IMR-90 (cell line): Measurements from ENCODE around the gene TCF7L1. TPM values are rescaled to one million over a fixed set of nuclear protein-coding genes. Genes with fewer than 3 reads are reported as not detected.

Source experiments
- POLR2A ChIP-seq: IDR thresholded peaks from 2 replicates; pipeline ENCODE4 v1.6.1; 2012; ENCODE audit warnings: mild to moderate bottlenecking, low read depth, low read length
- RAD21 ChIP-seq: IDR thresholded peaks from 2 replicates; pipeline ENCODE4 v1.6.1; 2012; ENCODE audit warnings: low read length, improper control_type of control experiment
- RCOR1 ChIP-seq: IDR thresholded peaks from 2 replicates; pipeline ENCODE4 v1.6.1; 2012; ENCODE audit warnings: mild to moderate bottlenecking, low read length, improper control_type of control experiment; ENCODE audit not compliant: insufficient replicate concordance
- RFX5 ChIP-seq: IDR thresholded peaks from 2 replicates; pipeline ENCODE4 v1.8.0; 2012; ENCODE audit warnings: low read depth, mild to moderate bottlenecking, low read length, moderate library complexity
- polyA plus RNA-seq, 3 experiments: library from polyadenylated mRNA; depleted of rRNA; stranded (reverse); fragments of >200 nt; gene quantifications; 2 replicates each; pipeline ENCODE4 v1.2.3, GENCODE V29; 2012; ENCODE audit warnings: low replicate concordance in 1 of 3
- total RNA-seq: library from RNA; depleted of rRNA; stranded (reverse); fragments of >200 nt; gene quantifications from 2 replicates; pipeline ENCODE4 v1.2.3, GENCODE V29; 2012
- TF ChIP-seq, protein P1 (sequence below): fragments of 150-350 bp; IDR thresholded peaks from 2 replicates; pipeline ENCODE4 v1.6.1; 2017; ENCODE audit warnings: mild to moderate bottlenecking, antibody characterized with exemption, low read length, low read depth
- TF ChIP-seq, protein P2 (sequence below): fragments of 150-350 bp; IDR thresholded peaks from 2 replicates; pipeline ENCODE4 v1.6.1; 2016; ENCODE audit warnings: low read depth, mild to moderate bottlenecking, low read length, moderate library complexity, borderline replicate concordance

TCF7L1 gene
- total and polyA plus RNA-seq, 2 of the 4 experiments (the other 2 are of a cell fraction), result 0.72 to 11.1 TPM

DNA sequence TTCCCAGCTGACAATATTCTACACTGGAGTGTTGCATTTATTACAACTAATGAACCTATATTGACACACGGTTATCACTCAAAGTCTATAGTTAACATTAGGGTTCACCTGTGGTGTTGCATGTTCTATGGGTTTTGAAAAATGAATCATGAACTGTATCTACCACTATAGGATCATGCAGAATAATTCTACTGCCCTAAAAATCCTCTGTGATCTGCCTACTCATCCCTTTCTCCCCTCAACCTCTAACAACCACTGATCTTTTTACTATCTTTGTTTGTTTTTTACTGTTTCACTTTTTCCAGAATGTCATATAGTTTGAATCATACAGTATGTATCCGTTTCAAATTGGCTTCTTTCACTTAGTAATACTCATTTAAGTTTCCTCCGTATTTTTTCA is 47.6 kb upstream of the TCF7L1 start (continued):
- TF ChIP-seq, protein P1, sequence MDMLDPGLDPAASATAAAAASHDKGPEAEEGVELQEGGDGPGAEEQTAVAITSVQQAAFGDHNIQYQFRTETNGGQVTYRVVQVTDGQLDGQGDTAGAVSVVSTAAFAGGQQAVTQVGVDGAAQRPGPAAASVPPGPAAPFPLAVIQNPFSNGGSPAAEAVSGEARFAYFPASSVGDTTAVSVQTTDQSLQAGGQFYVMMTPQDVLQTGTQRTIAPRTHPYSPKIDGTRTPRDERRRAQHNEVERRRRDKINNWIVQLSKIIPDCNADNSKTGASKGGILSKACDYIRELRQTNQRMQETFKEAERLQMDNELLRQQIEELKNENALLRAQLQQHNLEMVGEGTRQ, result no peak
- TF ChIP-seq, protein P2, sequence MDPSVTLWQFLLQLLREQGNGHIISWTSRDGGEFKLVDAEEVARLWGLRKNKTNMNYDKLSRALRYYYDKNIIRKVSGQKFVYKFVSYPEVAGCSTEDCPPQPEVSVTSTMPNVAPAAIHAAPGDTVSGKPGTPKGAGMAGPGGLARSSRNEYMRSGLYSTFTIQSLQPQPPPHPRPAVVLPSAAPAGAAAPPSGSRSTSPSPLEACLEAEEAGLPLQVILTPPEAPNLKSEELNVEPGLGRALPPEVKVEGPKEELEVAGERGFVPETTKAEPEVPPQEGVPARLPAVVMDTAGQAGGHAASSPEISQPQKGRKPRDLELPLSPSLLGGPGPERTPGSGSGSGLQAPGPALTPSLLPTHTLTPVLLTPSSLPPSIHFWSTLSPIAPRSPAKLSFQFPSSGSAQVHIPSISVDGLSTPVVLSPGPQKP, result no peak
- TF ChIP-seq RAD21 (no peak), RFX5 (no peak), POLR2A (no peak), RCOR1 (no peak)
